HEK293 (cell line): ENCODE data around the gene BCAS3.

Source experiments
- CTCF ChIA-PET: fragments of 350-600 bp; formaldehyde crosslinking; extraction: SDS; loops from one replicate; lab custom pipeline; 2021; ENCODE audit warnings: antibody characterized with exemption; lab: Yijun Ruan, JAX
- POLR2A ChIA-PET: fragments of 300-600 bp; formaldehyde crosslinking; extraction: SDS; loops from one replicate; lab custom pipeline; 2020; ENCODE audit warnings: antibody characterized with exemption, inconsistent platforms; lab: Yijun Ruan, JAX
- H3K27ac ChIP-seq: fragments of 200-500 bp; sonication (Bioruptor generic); 2 replicates; pipeline ENCODE4 v1.5.1; 2014; ENCODE audit warnings: low read depth, low read length, control low read depth, inconsistent platforms; ENCODE audit errors: extremely low read depth
- H3K36me3 ChIP-seq, 2 experiments: fragments of 200-500 bp in 1 of 2; sonication (Bioruptor generic) in 1 of 2; 1 replicate in 1 of 2; 2 replicates in 1 of 2; pipeline ENCODE4 v1.5.1; 2014 to 2017; ENCODE audit warnings: inconsistent platforms in 2 of 2, low read length in 2 of 2; ENCODE audit not compliant: control insufficient read depth in 2 of 2, insufficient read depth in 1 of 2
- H3K4me1 ChIP-seq: fragments of 200-500 bp; sonication (Bioruptor generic); 2 replicates; pipeline ENCODE4 v1.5.1; 2014; ENCODE audit warnings: mild to moderate bottlenecking, low read length, inconsistent platforms; ENCODE audit not compliant: control insufficient read depth, insufficient read depth
- H3K4me3 ChIP-seq: 2 replicates; pipeline ENCODE4 v1.5.1; 2011; ENCODE audit warnings: low read depth, mild to moderate bottlenecking, control low read depth, low read length, moderate library complexity
- H3K9me3 ChIP-seq: fragments of 200-500 bp; sonication (Bioruptor generic); 2 replicates; pipeline ENCODE4 v1.5.1; 2014; ENCODE audit warnings: low read depth, low read length, inconsistent platforms; ENCODE audit not compliant: control insufficient read depth, insufficient read depth
- FEZF1 ChIP-seq: fragments of 450-650 bp; formaldehyde crosslinking; IDR thresholded peaks from 2 replicates; pipeline ENCODE4 v1.5.1; 2016; ENCODE audit warnings: missing biosample characterization, missing genetic modification characterization
- MEIS1 ChIP-seq: sonication (generic); formaldehyde crosslinking; IDR thresholded peaks from 2 replicates; pipeline ENCODE4 v1.8.1; 2022; ENCODE audit warnings: missing genetic modification reagents, mild to moderate bottlenecking, borderline replicate concordance
- MZF1 ChIP-seq: fragments of 450-650 bp; formaldehyde crosslinking; IDR thresholded peaks from 2 replicates; pipeline ENCODE4 v1.5.1; 2017; ENCODE audit warnings: missing biosample characterization, missing genetic modification characterization, borderline replicate concordance
- PATZ1 ChIP-seq: fragments of 450-650 bp; formaldehyde crosslinking; IDR thresholded peaks from 2 replicates; pipeline ENCODE4 v1.5.1; 2016; ENCODE audit warnings: missing biosample characterization, missing genetic modification characterization
- PBX3 ChIP-seq: sonication (generic); formaldehyde crosslinking; IDR thresholded peaks from 2 replicates; pipeline ENCODE4 v1.8.1; 2022; ENCODE audit warnings: mild to moderate bottlenecking, moderate library complexity, missing genetic modification reagents
- RBAK ChIP-seq: fragments of 450-650 bp; formaldehyde crosslinking; IDR thresholded peaks from 2 replicates; pipeline ENCODE4 v1.5.1; 2016; ENCODE audit warnings: missing biosample characterization, missing genetic modification characterization
- ZBTB7A ChIP-seq: fragments of 450-650 bp; formaldehyde crosslinking; IDR thresholded peaks from 2 replicates; pipeline ENCODE4 v1.5.1; 2016; ENCODE audit warnings: low read depth, missing biosample characterization, missing genetic modification characterization
- ZEB2 ChIP-seq: fragments of 450-650 bp; formaldehyde crosslinking; IDR thresholded peaks from 2 replicates; pipeline ENCODE4 v1.5.1; 2016; ENCODE audit warnings: missing biosample characterization, missing genetic modification characterization
- ZNF132 ChIP-seq: fragments of 450-650 bp; formaldehyde crosslinking; IDR thresholded peaks from 2 replicates; pipeline ENCODE4 v1.5.1; 2017; ENCODE audit warnings: missing biosample characterization, missing genetic modification characterization, borderline replicate concordance
- ZNF133 ChIP-seq: fragments of 450-650 bp; formaldehyde crosslinking; IDR thresholded peaks from 2 replicates; pipeline ENCODE4 v1.5.1; 2016; ENCODE audit warnings: missing biosample characterization, missing genetic modification characterization
- ZNF155 ChIP-seq: fragments of 450-650 bp; formaldehyde crosslinking; IDR thresholded peaks from 2 replicates; pipeline ENCODE4 v1.5.1; 2016; ENCODE audit warnings: missing biosample characterization, missing genetic modification characterization
- ZNF23 ChIP-seq: fragments of 450-650 bp; formaldehyde crosslinking; IDR thresholded peaks from 2 replicates; pipeline ENCODE4 v1.5.1; 2016; ENCODE audit warnings: missing biosample characterization, missing genetic modification characterization, borderline replicate concordance
- ZNF248 ChIP-seq: fragments of 450-650 bp; formaldehyde crosslinking; IDR thresholded peaks from 2 replicates; pipeline ENCODE4 v1.5.1; 2017; ENCODE audit warnings: missing biosample characterization, missing genetic modification characterization
- ZNF394 ChIP-seq: fragments of 450-650 bp; formaldehyde crosslinking; IDR thresholded peaks from 2 replicates; pipeline ENCODE4 v1.5.1; 2016; ENCODE audit warnings: missing biosample characterization, missing genetic modification characterization, mild to moderate bottlenecking, moderate library complexity, borderline replicate concordance
- ZNF404 ChIP-seq: fragments of 450-650 bp; formaldehyde crosslinking; IDR thresholded peaks from 2 replicates; pipeline ENCODE4 v1.5.1; 2017; ENCODE audit warnings: missing biosample characterization, missing genetic modification characterization
- ZNF416 ChIP-seq: fragments of 450-650 bp; formaldehyde crosslinking; IDR thresholded peaks from 2 replicates; pipeline ENCODE4 v1.5.1; 2016; ENCODE audit warnings: missing biosample characterization, missing genetic modification characterization
- ZNF48 ChIP-seq: fragments of 450-650 bp; formaldehyde crosslinking; IDR thresholded peaks from 2 replicates; pipeline ENCODE4 v1.5.1; 2016; ENCODE audit warnings: missing biosample characterization, missing genetic modification characterization
- ZNF501 ChIP-seq: fragments of 450-650 bp; formaldehyde crosslinking; IDR thresholded peaks from 2 replicates; pipeline ENCODE4 v1.5.1; 2016; ENCODE audit warnings: missing biosample characterization, missing genetic modification characterization
- ZNF530 ChIP-seq: fragments of 450-650 bp; formaldehyde crosslinking; IDR thresholded peaks from 2 replicates; pipeline ENCODE4 v1.5.1; 2016; ENCODE audit warnings: low read depth, missing biosample characterization, missing genetic modification characterization
- ZNF549 ChIP-seq: fragments of 450-650 bp; IDR thresholded peaks from 2 replicates; pipeline ENCODE4 v1.5.1; 2018; ENCODE audit warnings: missing biosample characterization, missing genetic modification characterization, mild to moderate bottlenecking, inconsistent platforms, moderate library complexity
- ZNF626 ChIP-seq: fragments of 450-650 bp; sonication (Bioruptor Pico); formaldehyde crosslinking; IDR thresholded peaks from 2 replicates; pipeline ENCODE4 v1.5.1; 2018; ENCODE audit warnings: missing biosample characterization, missing genetic modification characterization, inconsistent platforms
- ZNF629 ChIP-seq: fragments of 450-650 bp; formaldehyde crosslinking; IDR thresholded peaks from 2 replicates; pipeline ENCODE4 v1.5.1; 2017; ENCODE audit warnings: missing biosample characterization, missing genetic modification characterization
- ZNF654 ChIP-seq: fragments of 450-650 bp; formaldehyde crosslinking; IDR thresholded peaks from 2 replicates; pipeline ENCODE4 v1.5.1; 2016; ENCODE audit warnings: low read depth, missing biosample characterization, missing genetic modification characterization
- ZNF707 ChIP-seq: fragments of 450-650 bp; formaldehyde crosslinking; IDR thresholded peaks from 2 replicates; pipeline ENCODE4 v1.5.1; 2016; ENCODE audit warnings: missing biosample characterization, missing genetic modification characterization
- ZSCAN5A ChIP-seq: fragments of 450-650 bp; formaldehyde crosslinking; IDR thresholded peaks from 2 replicates; pipeline ENCODE4 v1.5.1; 2016; ENCODE audit warnings: missing biosample characterization, missing genetic modification characterization
- TF ChIP-seq, protein P1 (sequence below): fragments of 450-650 bp; formaldehyde crosslinking; IDR thresholded peaks from 2 replicates; pipeline ENCODE4 v1.5.1; 2016; ENCODE audit warnings: missing biosample characterization, missing genetic modification characterization

The BCAS3 gene

GRCh38 chr17:61309362-61310256 lies 632.0 kb downstream of the BCAS3 start (continued):
- TF ChIP-seq PATZ1 (tag by site-specific recombination), result no peak
- no peak for TF ChIP-seq ZSCAN5A (tag by site-specific recombination)
- TF ChIP-seq ZNF501, result no peak
- TF ChIP-seq ZEB2 (tag by site-specific recombination), result no peak
- TF ChIP-seq ZNF416 (tag by site-specific recombination), result no peak
- TF ChIP-seq ZNF394 (tag by site-specific recombination), result no peak
- no peak for TF ChIP-seq ZNF549 (tag by site-specific recombination)
- no peak for TF ChIP-seq FEZF1

- TF ChIP-seq, protein P1, sequence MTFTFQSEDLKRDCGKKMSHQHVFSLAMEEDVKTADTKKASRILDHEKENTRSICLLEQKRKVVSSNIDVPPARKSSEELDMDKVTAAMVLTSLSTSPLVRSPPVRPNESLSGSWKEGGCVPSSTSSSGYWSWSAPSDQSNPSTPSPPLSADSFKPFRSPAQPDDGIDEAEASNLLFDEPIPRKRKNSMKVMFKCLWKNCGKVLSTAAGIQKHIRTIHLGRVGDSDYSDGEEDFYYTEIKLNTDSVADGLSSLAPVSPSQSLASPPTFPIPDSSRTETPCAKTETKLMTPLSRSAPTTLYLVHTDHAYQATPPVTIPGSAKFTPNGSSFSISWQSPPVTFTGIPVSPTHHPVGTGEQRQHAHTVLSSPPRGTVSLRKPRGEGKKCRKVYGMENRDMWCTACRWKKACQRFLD (tag by site-specific recombination), result no peak
- no peak for TF ChIP-seq ZNF707 (tag by site-specific recombination)
- CTCF ChIA-PET, result interaction anchor here (0.5 to 1.2 kb wide), 4 partner anchors 9 to 170 kb away, joined by 3 read pairs; no protein-coding TSS in a partner anchor
These were observed 632.9 kb downstream of the BCAS3 start for GRCh38 chr17:61310590-61310989.

DNA sequence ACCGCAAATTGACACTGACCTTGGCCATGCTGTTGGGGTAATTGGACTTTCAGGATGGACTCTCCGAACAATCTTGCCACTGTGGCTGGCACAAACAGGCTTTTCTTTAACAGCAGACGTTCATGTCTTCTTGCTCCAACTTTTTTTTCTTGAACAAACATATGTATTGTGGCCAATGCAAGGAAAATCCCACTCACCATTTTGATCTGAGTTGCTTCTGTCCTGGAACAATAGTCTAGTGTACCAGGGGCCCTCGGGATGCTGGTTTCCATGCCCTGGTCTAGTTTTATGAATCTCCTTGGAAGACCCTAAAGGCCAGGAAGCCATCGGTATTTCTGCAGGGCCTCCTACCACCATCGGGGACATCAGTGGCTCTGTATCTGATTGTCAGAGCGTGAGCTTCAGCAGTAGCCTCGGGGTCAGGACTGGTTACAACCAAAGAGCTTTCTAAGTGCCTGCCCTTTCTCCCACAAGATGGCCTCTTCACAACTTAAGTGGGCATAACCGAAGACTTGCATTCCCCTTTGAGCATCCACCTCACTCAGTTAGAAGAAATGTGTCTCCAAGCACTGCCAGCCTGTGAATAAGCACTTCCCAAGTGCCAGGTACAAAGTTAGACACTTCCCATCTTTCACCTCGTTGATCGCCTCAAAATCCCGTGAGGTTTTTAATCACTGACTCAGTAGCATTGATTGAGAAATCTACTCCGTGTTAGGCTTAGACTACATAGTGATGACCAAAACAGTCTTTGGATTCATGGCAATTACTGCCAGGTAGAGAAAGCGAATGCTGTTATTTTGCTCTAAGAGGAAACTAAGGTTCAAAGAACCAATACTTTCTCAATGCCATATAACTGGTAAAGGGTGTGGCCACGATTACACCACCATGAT lies 635.0 kb downstream of the BCAS3 start:
- CTCF ChIA-PET, result interaction anchor here (0.5 kb wide), 1 partner anchor 312 kb away, joined by 3 read pairs; no protein-coding TSS in a partner anchor
- Histone ChIP-seq H3K9me3 (no peaks in the 10 kb centered on the region), H3K4me3 (no peak overlapping the region), H3K4me1 (peaks cover 9% of the 10 kb centered on the region), H3K27ac (no peak overlapping the region), H3K36me3 (no peaks in the 10 kb centered on the region)
- POLR2A ChIA-PET, result interaction anchor here (1.2 kb wide), 1 partner anchor 11 kb away, joined by 3 read pairs; no protein-coding TSS in a partner anchor
- TF ChIP-seq RBAK (no peak), ZBTB7A (no peak), ZNF654 (no peak), PBX3 (CRISPR knock-in tag) (no peak), ZNF23 (no peak), ZNF248 (tag by site-specific recombination) (no peak), ZNF48 (no peak), MEIS1 (CRISPR knock-in tag) (no peak), ZNF155 (tag by site-specific recombination) (no peak), ZNF133 (no peak), ZNF132 (no peak), MZF1 (tag by site-specific recombination) (no peak), ZNF629 (no peak), ZNF404 (tag by site-specific recombination) (no peak), ZNF626 (tag by site-specific recombination) (no peak), ZNF530 (tag by site-specific recombination) (no peak), ZNF416 (tag by site-specific recombination) (no peak)

More at GRCh38 chr17:61310590-61310989, 632.9 kb downstream of the BCAS3 start:
- Histone ChIP-seq H3K27ac (no peak overlapping the region), H3K4me1 (peaks cover 9% of the 10 kb centered on the region), H3K9me3 (no peaks in the 10 kb centered on the region), H3K36me3 (no peaks in the 10 kb centered on the region), H3K4me3 (no peak overlapping the region)
- POLR2A ChIA-PET, result interaction anchor here (0.5 kb wide), 1 partner anchor 79 kb away, joined by 8 read pairs; no protein-coding TSS in a partner anchor
